Inflammatory macrophage treated with lipopolysaccharide for 1 hour (primary cell): ENCODE data around the gene EFCAB7.
A peak's percentile ranks its signal among the peaks of the same experiment; 100 is the strongest.

ENCODE experiments used
- DNase-seq, 2 donors: peaks; one replicate each; pipeline ENCODE4 v3.0.0-alpha.2; 2020 to 2022

Gene EFCAB7

DNA sequence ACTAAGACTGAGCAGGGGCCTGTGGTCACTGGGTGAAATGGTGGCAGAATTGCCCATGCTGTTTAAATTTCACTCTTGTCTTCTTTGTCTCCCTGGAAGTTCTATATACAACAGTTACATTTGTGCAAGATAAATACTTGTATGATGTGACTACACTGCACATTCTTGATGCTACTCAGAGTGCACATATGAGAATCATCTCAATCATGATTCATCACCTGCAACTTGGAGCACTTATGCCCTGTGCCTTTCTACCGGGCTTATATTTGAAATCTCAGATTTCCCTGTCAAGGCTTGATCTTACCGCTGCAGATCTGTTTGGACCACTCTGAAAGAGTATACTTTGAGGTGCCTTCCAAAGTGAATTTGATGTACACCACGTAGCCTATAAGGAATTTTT is 80.5 kb downstream of the EFCAB7 start:
- DNase-seq, result no peak

- no peak for DNase-seq
These were observed 84.0 kb downstream of the EFCAB7 start for GRCh38 chr1:63607322-63607721.

- no peak for DNase-seq
These were observed 87.9 kb downstream of the EFCAB7 start for GRCh38 chr1:63611231-63611630.

DNA sequence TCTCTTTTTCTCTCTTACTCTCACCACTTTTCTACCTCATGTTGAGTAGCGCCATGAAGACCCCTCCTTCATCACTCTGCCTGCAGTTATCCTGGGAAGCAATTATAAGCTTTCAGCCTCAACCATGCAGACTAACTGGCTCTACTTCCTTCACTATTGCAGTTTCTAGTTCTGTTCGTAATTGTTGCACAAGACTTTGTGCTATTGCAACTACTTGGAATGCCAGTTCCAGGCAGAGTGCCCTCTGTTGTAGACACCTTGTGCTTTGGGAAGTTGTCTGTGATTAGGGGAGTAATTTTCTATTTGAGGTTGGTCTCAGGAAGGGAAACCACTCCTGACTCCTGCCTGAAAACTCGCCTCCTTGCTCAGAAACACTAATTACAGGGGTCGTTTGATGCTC is 89.2 kb downstream of the EFCAB7 start:
- peak; percentile 30 to 35 for DNase-seq

DNA sequence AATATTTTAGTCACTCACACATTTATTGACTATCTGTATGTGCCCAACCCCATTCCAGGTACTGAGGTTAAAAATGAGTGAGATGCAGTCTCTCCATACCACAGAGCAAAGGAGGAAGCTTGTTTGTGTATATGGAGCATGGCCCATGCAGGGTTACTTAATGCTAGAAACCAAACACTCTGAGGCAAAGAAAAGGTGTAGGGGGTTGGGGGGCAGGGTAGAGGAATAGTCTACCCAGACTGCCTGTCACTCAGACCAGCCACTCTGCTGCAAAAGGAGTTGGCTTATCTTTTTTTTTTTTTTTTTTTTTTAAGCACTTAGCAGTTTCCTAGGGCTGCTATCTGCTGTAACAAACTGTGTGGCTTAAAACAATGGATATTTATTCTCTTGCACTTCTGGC is 89.6 kb downstream of the EFCAB7 start:
- no peak for DNase-seq

- peak; percentile 53 to 98 for DNase-seq
These were observed 92.6 kb downstream of the EFCAB7 start for GRCh38 chr1:63615768-63616420.

DNA sequence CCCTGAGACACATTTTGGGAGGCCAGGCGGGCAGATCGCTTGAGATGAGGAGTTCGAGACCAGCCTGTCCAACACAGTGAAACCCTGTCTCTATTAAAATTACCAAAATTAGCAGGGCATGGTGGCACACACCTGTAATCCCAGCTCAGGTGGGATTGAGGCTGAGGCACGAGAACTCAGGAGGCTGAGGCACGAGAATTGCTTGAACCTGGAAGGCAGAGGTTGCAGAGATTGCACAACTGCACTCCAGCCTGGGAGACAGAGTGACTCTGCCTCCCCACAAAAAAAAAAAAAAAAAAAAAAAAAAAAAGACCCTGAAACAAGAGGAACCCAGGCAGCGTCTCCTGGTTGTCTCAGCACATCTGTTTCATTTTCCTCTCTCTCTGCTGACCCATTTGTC is 94.1 kb downstream of the EFCAB7 start:
- no peak for DNase-seq

- no peak for DNase-seq
These were observed 94.7 kb downstream of the EFCAB7 start for GRCh38 chr1:63618011-63618410.

DNA sequence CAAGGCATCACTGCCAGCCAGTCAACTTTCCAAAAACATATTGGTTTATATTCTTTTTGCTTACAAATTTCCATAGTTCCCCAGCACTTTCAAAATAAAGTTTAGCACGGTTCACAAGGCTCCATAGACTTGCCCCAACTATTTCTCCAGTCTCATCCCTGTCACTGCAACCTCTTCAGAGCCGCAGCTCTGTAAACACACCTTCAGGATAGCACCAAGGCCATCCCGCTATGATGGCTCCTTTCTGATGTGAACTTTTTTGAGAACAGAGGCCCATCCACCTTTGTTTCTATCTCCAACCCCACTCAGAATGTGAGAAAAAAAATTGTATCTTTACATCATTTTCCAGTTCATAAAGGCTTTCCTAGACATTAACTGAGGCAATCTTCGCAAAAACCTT is 96.2 kb downstream of the EFCAB7 start:
- no peak for DNase-seq

GRCh38 chr1:63620671-63621070 is 97.3 kb downstream of the EFCAB7 start:
- no peak for DNase-seq

DNA sequence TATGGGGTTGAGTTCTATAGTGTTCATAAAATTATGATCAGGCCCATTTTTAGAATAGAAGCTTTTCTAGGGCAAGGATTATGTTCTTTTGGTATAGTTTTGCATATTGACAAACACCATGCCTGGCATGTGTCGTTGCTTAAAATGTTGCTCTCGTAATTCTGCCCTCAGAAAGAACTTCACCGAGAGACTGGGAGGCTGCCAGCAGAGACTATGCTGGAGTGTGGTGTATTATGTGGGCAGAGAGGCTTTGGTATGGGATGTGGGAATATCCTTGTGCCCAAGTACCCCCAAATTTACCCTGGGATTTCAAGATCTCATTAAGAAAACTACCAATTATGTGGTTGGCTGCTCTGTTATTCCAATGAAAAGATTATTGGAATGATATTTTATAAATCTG is 97.8 kb downstream of the EFCAB7 start:
- DNase-seq, result no peak

- no peak for DNase-seq
These were observed 98.4 kb downstream of the EFCAB7 start for GRCh38 chr1:63621698-63622097.
